Ishikawa (cell line): ENCODE results near the gene SNAPIN.

Experiments
- CEBPB ChIP-seq: IDR thresholded peaks from 2 replicates; pipeline ENCODE4 v1.6.1; 2012
- CREB1 ChIP-seq: IDR thresholded peaks from 2 replicates; pipeline ENCODE4 v1.6.1; 2012; ENCODE audit warnings: low read depth
- EGR1 ChIP-seq: IDR thresholded peaks from 2 replicates; pipeline ENCODE4 v1.6.1; 2012
- EP300 ChIP-seq: IDR thresholded peaks from 2 replicates; pipeline ENCODE4 v1.6.1; 2012; ENCODE audit warnings: borderline replicate concordance
- FOXM1 ChIP-seq: IDR thresholded peaks from 2 replicates; pipeline ENCODE4 v1.6.1; 2012; ENCODE audit warnings: low read depth, borderline replicate concordance
- NFIC ChIP-seq: IDR thresholded peaks from 2 replicates; pipeline ENCODE4 v1.6.1; 2012
- RAD21 ChIP-seq: IDR thresholded peaks from 2 replicates; pipeline ENCODE4 v1.6.1; 2012; ENCODE audit warnings: low read depth
- REST ChIP-seq: IDR thresholded peaks from 2 replicates; pipeline ENCODE4 v1.6.1; 2012; ENCODE audit warnings: low read depth, mild to moderate bottlenecking
- TAF1 ChIP-seq: IDR thresholded peaks from 2 replicates; pipeline ENCODE4 v1.6.1; 2012; ENCODE audit warnings: low read depth, mild to moderate bottlenecking
- TCF12 ChIP-seq: IDR thresholded peaks from 2 replicates; pipeline ENCODE4 v1.6.1; 2012; ENCODE audit warnings: low read depth
- TEAD4 ChIP-seq: IDR thresholded peaks from 2 replicates; pipeline ENCODE4 v1.6.1; 2012
- USF1 ChIP-seq: IDR thresholded peaks from 2 replicates; pipeline ENCODE4 v1.6.1; 2012
- YY1 ChIP-seq: IDR thresholded peaks from 2 replicates; pipeline ENCODE4 v1.6.1; 2012; ENCODE audit warnings: low read depth
- ZBTB7A ChIP-seq: IDR thresholded peaks from 2 replicates; pipeline ENCODE4 v1.6.1; 2012; ENCODE audit warnings: low read depth
- TF ChIP-seq, protein P1 (sequence below): IDR thresholded peaks from 2 replicates; pipeline ENCODE4 v1.6.1; 2012

SNAPIN gene

DNA sequence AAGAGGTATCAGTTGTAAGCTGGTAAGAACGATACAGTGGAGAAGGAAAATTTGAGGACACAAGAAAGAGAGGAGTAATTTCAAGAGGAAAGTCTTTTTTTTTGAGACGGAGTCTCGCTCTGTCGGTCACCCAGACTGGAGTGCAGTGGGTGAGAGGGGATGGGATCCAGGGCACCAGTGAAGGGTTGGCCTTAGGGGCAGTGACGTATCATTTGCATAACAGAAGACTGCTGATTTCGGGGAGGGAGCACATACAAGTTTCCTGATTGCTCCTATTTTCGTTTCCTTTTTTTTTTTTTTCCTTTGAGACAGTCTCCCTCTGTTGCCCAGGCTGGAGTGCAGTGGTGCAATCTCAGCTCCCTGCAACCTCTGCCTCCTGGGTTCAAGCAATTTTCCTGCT, 35.4 kb upstream of the SNAPIN start:
- TF ChIP-seq YY1 (no peak), EP300 (no peak), REST (no peak), ZBTB7A (no peak), TCF12 (no peak), CREB1 (no peak), USF1 (no peak), CEBPB (no peak), EGR1 (no peak), RAD21 (no peak), TAF1 (no peak), TEAD4 (no peak), FOXM1 (no peak), NFIC (no peak)
- TF ChIP-seq, protein P1, sequence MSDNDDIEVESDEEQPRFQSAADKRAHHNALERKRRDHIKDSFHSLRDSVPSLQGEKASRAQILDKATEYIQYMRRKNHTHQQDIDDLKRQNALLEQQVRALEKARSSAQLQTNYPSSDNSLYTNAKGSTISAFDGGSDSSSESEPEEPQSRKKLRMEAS = no peak

DNA sequence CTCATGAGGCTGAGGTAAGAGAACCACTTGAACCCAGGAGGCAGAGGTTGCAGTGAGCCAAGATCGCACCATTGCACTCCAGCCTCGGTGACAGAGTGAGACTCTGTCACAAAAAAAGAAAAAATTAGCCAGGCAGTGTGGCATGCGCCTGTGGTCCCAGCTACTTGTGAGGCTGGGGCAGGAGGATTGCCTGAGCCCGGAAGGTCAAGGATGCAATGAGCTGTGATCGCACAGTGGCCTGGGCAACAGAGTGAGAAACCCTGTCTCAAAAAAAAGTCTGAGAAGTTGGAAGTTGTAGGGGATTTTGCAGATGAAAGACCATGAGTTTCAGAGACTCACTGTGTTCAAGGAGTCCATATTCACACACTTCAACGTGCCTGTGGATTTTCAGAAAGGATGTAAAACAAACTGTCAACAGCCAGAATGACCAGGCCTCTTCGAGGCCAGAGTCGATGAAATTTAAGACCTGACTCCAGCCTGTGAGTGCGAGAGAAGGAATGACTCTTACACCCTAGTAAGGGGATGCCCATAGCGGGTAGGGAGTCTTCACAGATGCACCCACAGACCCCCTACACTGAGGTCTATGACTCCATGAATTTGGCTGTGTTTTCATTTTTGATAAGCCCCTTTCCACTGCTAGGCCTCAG, 33.4 kb upstream of the SNAPIN start:
- TF ChIP-seq, protein P1 = no peak
- no peak for TF ChIP-seq TEAD4

DNA sequence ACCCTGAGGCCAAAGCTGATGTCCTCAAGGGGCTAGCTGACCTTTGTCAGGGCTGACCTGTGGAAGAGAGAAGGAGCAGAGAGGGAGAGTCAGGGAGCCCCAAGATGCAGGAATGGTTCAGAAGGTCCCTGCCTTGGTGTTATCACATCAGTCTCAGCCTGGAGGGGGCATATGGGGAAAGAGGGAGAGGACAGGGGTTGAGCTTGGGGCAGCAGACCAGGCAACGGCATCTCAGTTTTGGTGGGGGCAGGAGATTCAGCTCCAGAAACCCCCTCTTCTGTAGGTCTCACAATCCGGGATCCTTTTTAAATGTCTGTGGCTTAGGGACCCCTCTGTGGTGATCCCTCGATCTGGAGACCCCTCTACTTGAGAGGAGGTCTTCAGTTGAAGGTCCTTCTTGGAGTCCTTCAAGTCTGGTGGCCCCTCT, 32.0 kb upstream of the SNAPIN start:
- no peak for TF ChIP-seq TAF1
- TF ChIP-seq CREB1 = no peak
- no peak for TF ChIP-seq ZBTB7A
- TF ChIP-seq NFIC = no peak
- TF ChIP-seq, protein P1 = no peak
- TF ChIP-seq FOXM1 = no peak
- no peak for TF ChIP-seq REST
- no peak for TF ChIP-seq RAD21
- no peak for TF ChIP-seq USF1
- no peak for TF ChIP-seq TEAD4

- TF ChIP-seq EP300 (peak; percentile 72), YY1 (peak; percentile 75), NFIC (peak; percentile 88), EGR1 (peak; percentile 92), ZBTB7A (peak; percentile 47; the same call in 1 of the 2 replicates), FOXM1 (peak; percentile 62; the same call in 1 of the 2 replicates), USF1 (no peak), TAF1 (peak; percentile 71; the same call in 1 of the 2 replicates), CEBPB (no peak; the same call in 1 of the 2 replicates), RAD21 (peak; percentile 65; the same call in 1 of the 2 replicates), CREB1 (no peak), TEAD4 (peak; percentile 75), REST (no peak), TCF12 (peak; percentile 85)
- TF ChIP-seq, protein P1 = peak; percentile 84
Measured at GRCh38 chr1:153626904-153627714, 31.4 kb upstream of the SNAPIN start, which contains the start of gene S100A13. Gene S100A13, minus strand, starts transcription at chr1:153627505. Its CDS starts 1,033 bp downstream, at chr1:153626472.
